K562 (cell line): ENCODE data around the gene MYO3B. TPM values are rescaled to one million over a fixed set of nuclear protein-coding genes. Genes with fewer than 3 reads are reported as not detected.

Source experiments
- ATAC-seq: fragments of 200-7000 bp; cut with Tn5 transposase; 3 replicates; pipeline ENCODE4 v1.9.1; 2020; ENCODE audit warnings: moderate library complexity
- BruUV-seq: library from RNA; stranded (reverse); fragments of 400-500 nt; replicated peaks from 2 replicates; lab custom pipeline; 2021; lab: Mats Ljungman, UMichigan
- CTCF ChIA-PET: fragments of 300-600 bp; formaldehyde crosslinking; extraction: SDS; loops from one replicate; lab custom pipeline; 2021; ENCODE audit warnings: low intra/inter-chr PET ratio; lab: Yijun Ruan, JAX
- POLR2A ChIA-PET: fragments of 300-600, 350-650 bp; sonication (Branson Sonifier 250); formaldehyde crosslinking; extraction: SDS; loops from one replicate; lab custom pipeline; 2021; ENCODE audit warnings: antibody characterized with exemption, inconsistent platforms; lab: Yijun Ruan, JAX
- DNase-seq, 4 experiments: peaks; one replicate each; pipeline versions ENCODE4 v3.0.0 to v3.0.0-alpha.2; 2011 to 2018; ENCODE audit warnings: low spot score in 3 of 4, mixed read lengths in 3 of 4; ENCODE audit errors: extremely low read depth in 1 of 4
- FAIRE-seq: peaks from 2 replicates; lab custom pipeline; 2011; peaks lifted over from hg19 to GRCh38; lab: Jason Lieb, UNC
- H2AFZ ChIP-seq: 2 replicates; pipeline ENCODE4 v1.6.0; 2011; ENCODE audit warnings: low read depth, low read length, control low read depth, inconsistent platforms
- H3K27ac ChIP-seq: fragments of 200-600 bp; 3 replicates; pipeline ENCODE4 v1.8.0; 2011; ENCODE audit warnings: low read depth, mild to moderate bottlenecking, control low read depth, inconsistent platforms, low read length, moderate library complexity, mixed read lengths; ENCODE audit errors: extremely low read depth
- H3K27me3 ChIP-seq, 2 experiments: fragments of 300-600 bp in 1 of 2; 2 replicates in 1 of 2; 3 replicates in 1 of 2; pipeline versions ENCODE4 v1.6.0 to v1.8.0; 2011; ENCODE audit warnings: inconsistent platforms in 2 of 2, low read length in 2 of 2, mild to moderate bottlenecking in 1 of 2, mixed read lengths in 1 of 2, moderate library complexity in 1 of 2; ENCODE audit not compliant: control insufficient read depth in 2 of 2, insufficient read depth in 2 of 2
- H3K36me3 ChIP-seq: fragments of 300-600 bp; 3 replicates; pipeline ENCODE4 v1.8.0; 2011; ENCODE audit warnings: mild to moderate bottlenecking, low read length, inconsistent platforms; ENCODE audit not compliant: control insufficient read depth, insufficient read depth
- H3K4me1 ChIP-seq, 2 experiments: fragments of 200-600 bp in 1 of 2; replicated peaks in 1 of 2; 2 replicates in 1 of 2; 3 replicates in 1 of 2; pipeline versions ENCODE4 v1.5.1 to v1.8.0; 2011; ENCODE audit warnings: inconsistent platforms in 2 of 2, low read length in 2 of 2, mild to moderate bottlenecking in 1 of 2, mixed read lengths in 1 of 2, moderate library complexity in 1 of 2; ENCODE audit not compliant: control insufficient read depth in 2 of 2, insufficient read depth in 2 of 2
- H3K4me2 ChIP-seq: 2 replicates; pipeline ENCODE4 v1.6.1; 2011; ENCODE audit warnings: low read length, control low read depth, inconsistent platforms, mixed read lengths; ENCODE audit not compliant: insufficient read depth
- H3K4me3 ChIP-seq: fragments of 200-600 bp; sonication (generic), shearing (Covaris generic); 2 replicates; pipeline ENCODE4 v1.5.1; 2016; ENCODE audit warnings: control low read depth, inconsistent platforms
- H3K79me2 ChIP-seq: fragments of 200-600 bp; 3 replicates; pipeline ENCODE4 v1.8.0; 2011; ENCODE audit warnings: low read length, inconsistent platforms; ENCODE audit not compliant: control insufficient read depth, insufficient read depth
- H3K9ac ChIP-seq, 2 experiments: 2 replicates each; pipeline versions ENCODE4 v1.6.0 to v1.6.1; 2011; ENCODE audit warnings: low read depth in 2 of 2, low read length in 2 of 2, control low read depth in 1 of 2, inconsistent platforms in 1 of 2, mild to moderate bottlenecking in 1 of 2, mixed read lengths in 1 of 2; ENCODE audit not compliant: insufficient read depth in 1 of 2
- H3K9me1 ChIP-seq: one replicate; pipeline ENCODE4 v1.6.0; 2011; ENCODE audit warnings: inconsistent platforms, mild to moderate bottlenecking, low read length, moderate library complexity; ENCODE audit not compliant: control insufficient read depth, insufficient read depth
- H3K9me3 ChIP-seq: replicated peaks from 2 replicates; pipeline ENCODE4 v1.5.1; 2011; ENCODE audit warnings: low read depth, low read length, inconsistent platforms; ENCODE audit not compliant: control insufficient read depth, insufficient read depth
- H4K20me1 ChIP-seq: replicated peaks from 2 replicates; pipeline ENCODE4 v1.6.1; 2011; ENCODE audit warnings: low read length, inconsistent platforms, mixed read lengths; ENCODE audit not compliant: control insufficient read depth, insufficient read depth
- HMG20B ChIP-seq: fragments of 250-450 bp; sonication (Bioruptor Pico); IDR thresholded peaks from 2 replicates; pipeline ENCODE4 v1.5.0; 2021; ENCODE audit warnings: mild to moderate bottlenecking
- JUN ChIP-seq, 2 experiments: sonication (generic) in 1 of 2; formaldehyde crosslinking in 1 of 2; IDR thresholded peaks; 2 replicates each; pipeline versions ENCODE4 v1.6.1 to v1.8.0; 2012 to 2022; ENCODE audit warnings: borderline replicate concordance in 2 of 2, mild to moderate bottlenecking in 2 of 2, improper control_type of control experiment in 1 of 2, low read depth in 1 of 2, low read length in 1 of 2, missing genetic modification reagents in 1 of 2
- LCOR ChIP-seq: sonication (generic); formaldehyde crosslinking; IDR thresholded peaks from 2 replicates; pipeline ENCODE4 v1.8.0; 2022; ENCODE audit warnings: mild to moderate bottlenecking, missing genetic modification reagents
- LEF1 ChIP-seq: fragments of 450-650 bp; IDR thresholded peaks from 2 replicates; pipeline ENCODE4 v1.6.1; 2016; ENCODE audit warnings: mild to moderate bottlenecking
- SRSF1 ChIP-seq: fragments of 200-400 bp; formaldehyde crosslinking; IDR thresholded peaks from 2 replicates; pipeline ENCODE4 v1.6.1; 2017; ENCODE audit warnings: mild to moderate bottlenecking, low read depth, low read length, moderate library complexity
- ZNF143 ChIP-seq: sonication (generic); formaldehyde crosslinking; IDR thresholded peaks from 2 replicates; pipeline ENCODE4 v1.9.0; 2022; ENCODE audit warnings: mild to moderate bottlenecking, missing genetic modification reagents
- WGBS: fragments of 100-300 bp; shearing (Covaris generic); methylation state at CpG from one replicate; pipeline ENCODE4 v1.1.6; 2016; ENCODE audit warnings: low coverage, mixed read lengths; ENCODE audit not compliant: insufficient coverage; ENCODE audit errors: missing lambda C conversion rate; 5-methylcytosine and 5-hydroxymethylcytosine counted together
- in situ Hi-C: fragments of 300-500 bp; cut with MboI; formaldehyde crosslinking; loops from 4 replicates; pipeline ENCODE4 v1.15.0; 2018; ENCODE audit warnings: inconsistent platforms, mixed read lengths
- intact Hi-C: fragments of 100-400 bp; cut with micrococcal nuclease; formaldehyde crosslinking; loops from 2 replicates; pipeline ENCODE4 v1.14.2; 2022
- polyA plus RNA-seq, 8 experiments: library from polyadenylated mRNA; depleted of rRNA in 4 of 8; stranded (reverse) in 5 of 8; unstranded in 3 of 8; fragments of >200 nt; fragmentation: Nextera tagmentation in 2 of 8; fragmentation: Illumina TruSeq in 1 of 8; extraction: Ambion mirVana in 2 of 8; extraction: Trizol in 1 of 8; gene quantifications; 2 replicates each; pipeline versions ENCODE4 v1.2.1 to v1.2.3, GENCODE V29; 2011 to 2014; ENCODE audit warnings: inconsistent platforms in 1 of 8, missing spikeins in 1 of 8
- total RNA-seq, 7 experiments: library from RNA; depleted of rRNA in 6 of 7; stranded (reverse); fragments of >200 nt in 6 of 7; fragmentation: Illumina TruSeq in 2 of 7; extraction: Trizol in 2 of 7; gene quantifications; 2 replicates each; pipeline versions ENCODE4 v1.2.1 to v1.2.3, GENCODE V29; 2011 to 2021; ENCODE audit warnings: low replicate concordance in 1 of 7
- TF ChIP-seq, protein P1 (sequence below): fragments of 250-450 bp; sonication (Bioruptor Pico); IDR thresholded peaks from 2 replicates; pipeline ENCODE4 v1.5.0; 2021; ENCODE audit warnings: mild to moderate bottlenecking, borderline replicate concordance
- TF ChIP-seq, protein P2 (sequence below): fragments of 250-450 bp; sonication (Bioruptor Pico); IDR thresholded peaks from 2 replicates; pipeline ENCODE4 v1.8.0; 2022; ENCODE audit warnings: moderate library complexity, mild to moderate bottlenecking, inconsistent platforms

MYO3B gene
- total and polyA plus RNA-seq, 9 of the 15 experiments (the other 6 are each of a cell fraction or from before 2014, with no cell fraction given) = 2.7 to 6.5 (median 3.6) TPM

DNA sequence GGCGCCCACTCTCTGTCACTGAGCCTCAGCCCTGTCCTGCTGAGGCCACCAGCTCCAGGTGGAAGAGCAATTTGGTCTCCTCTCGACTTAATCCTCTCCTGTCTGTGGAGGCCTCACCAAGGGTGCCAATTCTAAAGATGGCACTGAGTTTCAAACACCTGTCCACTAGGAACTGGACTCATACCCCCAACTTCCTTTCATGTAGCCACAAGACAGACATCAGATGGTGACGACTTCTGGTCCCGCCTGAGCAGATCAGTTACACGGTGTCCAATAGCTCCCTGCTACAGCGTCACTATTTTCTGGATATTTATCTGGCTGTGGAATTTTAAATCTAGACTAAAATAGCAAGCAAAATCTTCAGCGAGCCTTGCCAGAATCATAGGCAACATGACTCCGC lies 512.7 kb downstream of the MYO3B start (continued):
- TF ChIP-seq JUN (IDR thresholded peaks at IDR 0.05; ENCODE audit: borderline replicate concordance, low read depth, low read length) (no peak), JUN (CRISPR knock-in tag; IDR thresholded peaks at IDR 0.05; ENCODE audit: borderline replicate concordance) (no peak), HMG20B (CRISPR knock-in tag) (no peak), LEF1 (no peak), ZNF143 (no peak), SRSF1 (no peak)
- TF ChIP-seq, protein P1, sequence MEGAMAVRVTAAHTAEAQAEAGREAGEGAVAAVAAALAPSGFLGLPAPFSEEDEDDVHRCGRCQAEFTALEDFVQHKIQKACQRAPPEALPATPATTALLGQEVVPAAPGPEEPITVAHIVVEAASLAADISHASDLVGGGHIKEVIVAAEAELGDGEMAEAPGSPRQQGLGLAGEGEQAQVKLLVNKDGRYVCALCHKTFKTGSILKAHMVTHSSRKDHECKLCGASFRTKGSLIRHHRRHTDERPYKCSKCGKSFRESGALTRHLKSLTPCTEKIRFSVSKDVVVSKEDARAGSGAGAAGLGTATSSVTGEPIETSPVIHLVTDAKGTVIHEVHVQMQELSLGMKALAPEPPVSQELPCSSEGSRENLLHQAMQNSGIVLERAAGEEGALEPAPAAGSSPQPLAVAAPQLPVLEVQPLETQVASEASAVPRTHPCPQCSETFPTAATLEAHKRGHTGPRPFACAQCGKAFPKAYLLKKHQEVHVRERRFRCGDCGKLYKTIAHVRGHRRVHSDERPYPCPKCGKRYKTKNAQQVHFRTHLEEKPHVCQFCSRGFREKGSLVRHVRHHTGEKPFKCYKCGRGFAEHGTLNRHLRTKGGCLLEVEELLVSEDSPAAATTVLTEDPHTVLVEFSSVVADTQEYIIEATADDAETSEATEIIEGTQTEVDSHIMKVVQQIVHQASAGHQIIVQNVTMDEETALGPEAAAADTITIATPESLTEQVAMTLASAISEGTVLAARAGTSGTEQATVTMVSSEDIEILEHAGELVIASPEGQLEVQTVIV (CRISPR knock-in tag) = no peak

DNA sequence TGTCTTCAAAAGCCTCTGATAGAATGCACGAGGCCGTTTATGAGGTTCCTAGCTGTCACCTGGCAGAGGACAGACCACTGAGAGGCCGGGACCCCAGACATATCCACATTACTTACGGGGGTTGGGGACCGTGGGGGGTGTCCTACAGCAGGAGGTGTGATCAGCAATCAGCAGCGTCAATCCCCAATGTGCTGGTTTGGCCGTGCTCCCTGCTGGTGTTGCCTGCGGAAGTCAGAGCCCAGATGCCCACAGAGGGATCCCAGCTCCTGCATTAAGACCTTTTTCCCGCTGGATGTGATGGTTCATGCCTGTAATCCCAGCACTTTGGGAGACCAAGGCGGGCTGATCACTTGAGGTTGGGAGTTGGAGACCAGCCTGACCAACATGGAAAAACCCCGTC lies 516.4 kb downstream of the MYO3B start:
- WGBS = 24% methylated on average over 8 of the region's 11 CpGs
- Histone ChIP-seq H3K4me2 (no peak overlapping the region; the same call in 1 of the 2 replicates), H3K4me1 (no peaks in the 10 kb centered on the region; a peak in 2 of 5 replicates), H4K20me1 (no peaks in the 10 kb centered on the region)
- intact Hi-C loops = no loop called here
- TF ChIP-seq LCOR (CRISPR knock-in tag) = no peak
- TF ChIP-seq, protein P2, sequence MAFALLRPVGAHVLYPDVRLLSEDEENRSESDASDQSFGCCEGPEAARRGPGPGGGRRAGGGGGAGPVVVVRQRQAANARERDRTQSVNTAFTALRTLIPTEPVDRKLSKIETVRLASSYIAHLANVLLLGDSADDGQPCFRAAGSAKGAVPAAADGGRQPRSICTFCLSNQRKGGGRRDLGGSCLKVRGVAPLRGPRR (CRISPR knock-in tag) = no peak
- TF ChIP-seq, all 486 proteins: peak for 0
- POLR2A ChIA-PET = interaction anchor here (0.9 to 1.3 kb wide), 2 partner anchors 29 to 45 kb away, joined by 3 read pairs; no protein-coding TSS in a partner anchor
- FAIRE-seq (no peak), DNase-seq (no peak), ATAC-seq (no peak)
- Histone ChIP-seq H3K27me3 (no peaks in the 10 kb centered on the region), H2AFZ (no peak overlapping the region), H3K4me3 (no peak overlapping the region), H3K9ac (no peak overlapping the region), H3K9me1 (no peaks in the 10 kb centered on the region), H3K27ac (no peak overlapping the region), H3K79me2 (no peaks in the 10 kb centered on the region), H3K9me3 (no peaks in the 10 kb centered on the region), H3K36me3 (no peaks in the 10 kb centered on the region)
- in situ Hi-C loops = no loop called here
- BruUV-seq = no TSS peak
- CTCF ChIA-PET = no interaction called here
